ENCODE data around the gene TRMU. TPM values are rescaled to one million over a fixed set of nuclear protein-coding genes. Genes with fewer than 3 reads are reported as not detected.
"Not testable (repeated sequence)": the region's sequence is repeated elsewhere in the genome, so short reads cannot be mapped to it uniquely, and the experiment has no call there.

Gene TRMU
- total RNA-seq, 2 experiments from 2014 or later = 66.8 to 71.7 TPM

GRCh38 chr22:46382524-46382923 is 47.0 kb downstream of the TRMU start:
- Mint-ChIP-seq H3K36me3 (ENCODE audit: low read depth) (no peaks in the 10 kb centered on the region), H3K27me3 (no peaks in the 10 kb centered on the region), H3K4me3 (no peak overlapping the region), H3K27ac (no peak overlapping the region), H3K4me1 (no peaks in the 10 kb centered on the region), H3K9me3 (no peaks in the 10 kb centered on the region)
- no peak for DNase-seq
- ChIA-PET CTCF (no interaction called here), POLR2A (no interaction called here)

GRCh38 chr22:46386312-46386711 is 50.8 kb downstream of the TRMU start:
- H3K36me3 Mint-ChIP-seq (ENCODE audit: low read depth) = no peaks in the 10 kb centered on the region
- H3K4me1 Mint-ChIP-seq = no peaks in the 10 kb centered on the region
- no peaks in the 10 kb centered on the region for H3K9me3 Mint-ChIP-seq
- H3K27ac Mint-ChIP-seq = no peak overlapping the region
- H3K27me3 Mint-ChIP-seq = no peaks in the 10 kb centered on the region
- ChIA-PET CTCF (interaction anchor here (1.4 kb wide), 1 partner anchor 18 kb away, joined by 6 read pairs; no protein-coding TSS in a partner anchor), POLR2A (no interaction called here)
- no peak overlapping the region for H3K4me3 Mint-ChIP-seq
- no peak for DNase-seq

- DNase-seq = no peak
- no peaks in the 10 kb centered on the region for H3K27me3 Mint-ChIP-seq
- H3K27ac Mint-ChIP-seq = no peak overlapping the region
- no peaks in the 10 kb centered on the region for H3K4me1 Mint-ChIP-seq
- CTCF ChIA-PET = no interaction called here
- POLR2A ChIA-PET = no interaction called here
- no peak overlapping the region for H3K4me3 Mint-ChIP-seq
- H3K9me3 Mint-ChIP-seq = no peaks in the 10 kb centered on the region
- H3K36me3 Mint-ChIP-seq (ENCODE audit: low read depth) = no peaks in the 10 kb centered on the region
These were observed 52.2 kb downstream of the TRMU start for GRCh38 chr22:46387748-46388147.

GRCh38 chr22:46388647-46389046 is 53.1 kb downstream of the TRMU start:
- CTCF ChIA-PET = no interaction called here
- no peak overlapping the region for H3K27ac Mint-ChIP-seq

GRCh38 chr22:46389081-46389480 is 53.6 kb downstream of the TRMU start:
- H3K27me3 Mint-ChIP-seq = no peaks in the 10 kb centered on the region
- no peak overlapping the region for H3K4me3 Mint-ChIP-seq
- no peaks in the 10 kb centered on the region for H3K36me3 Mint-ChIP-seq (ENCODE audit: low read depth)
- ChIA-PET POLR2A (no interaction called here), CTCF (no interaction called here)
- no peaks in the 10 kb centered on the region for H3K9me3 Mint-ChIP-seq
- DNase-seq = no peak
- no peak overlapping the region for H3K27ac Mint-ChIP-seq
- no peaks in the 10 kb centered on the region for H3K4me1 Mint-ChIP-seq

More at GRCh38 chr22:46388647-46389046, 53.1 kb downstream of the TRMU start:
- Mint-ChIP-seq H3K4me1 (no peaks in the 10 kb centered on the region), H3K36me3 (ENCODE audit: low read depth) (no peaks in the 10 kb centered on the region), H3K9me3 (no peaks in the 10 kb centered on the region), H3K27me3 (no peaks in the 10 kb centered on the region), H3K4me3 (no peak overlapping the region)
- DNase-seq = no peak
- POLR2A ChIA-PET = no interaction called here

GRCh38 chr22:46390105-46390651 is 54.7 kb downstream of the TRMU start:
- Mint-ChIP-seq H3K36me3 (ENCODE audit: low read depth) (no peaks in the 10 kb centered on the region), H3K9me3 (no peaks in the 10 kb centered on the region), H3K4me1 (no peaks in the 10 kb centered on the region), H3K27ac (no peak overlapping the region), H3K4me3 (no peak overlapping the region), H3K27me3 (no peaks in the 10 kb centered on the region)
- POLR2A ChIA-PET = no interaction called here
- no peak for DNase-seq
- CTCF ChIA-PET = interaction anchor here (1.4 kb wide), 1 partner anchor 23 kb away, joined by 3 read pairs; no protein-coding TSS in a partner anchor

GRCh38 chr22:46390652-46391301 is 55.3 kb downstream of the TRMU start:
- Mint-ChIP-seq H3K36me3 (ENCODE audit: low read depth) (no peaks in the 10 kb centered on the region), H3K27me3 (no peaks in the 10 kb centered on the region), H3K9me3 (no peaks in the 10 kb centered on the region), H3K4me3 (no peak overlapping the region), H3K4me1 (no peaks in the 10 kb centered on the region), H3K27ac (no peak overlapping the region)
- POLR2A ChIA-PET = no interaction called here
- CTCF ChIA-PET = interaction anchor here (1.4 kb wide), 1 partner anchor 23 kb away, joined by 3 read pairs; no protein-coding TSS in a partner anchor
- no peak for DNase-seq

- ChIA-PET CTCF (no interaction called here), POLR2A (no interaction called here)
- no peaks in the 10 kb centered on the region for H3K27me3 Mint-ChIP-seq
- H3K36me3 Mint-ChIP-seq (ENCODE audit: low read depth) = no peaks in the 10 kb centered on the region
- H3K9me3 Mint-ChIP-seq = no peaks in the 10 kb centered on the region
- H3K4me1 Mint-ChIP-seq = no peaks in the 10 kb centered on the region
- H3K4me3 Mint-ChIP-seq = no peak overlapping the region
- H3K27ac Mint-ChIP-seq = no peak overlapping the region
- no peak for DNase-seq
These were observed 56.1 kb downstream of the TRMU start for GRCh38 chr22:46391486-46392136.

- no peaks in the 10 kb centered on the region for H3K27me3 Mint-ChIP-seq
- H3K27ac Mint-ChIP-seq = no peak overlapping the region
- ChIA-PET POLR2A (no interaction called here), CTCF (interaction anchor here (1.2 kb wide), 1 partner anchor 24 kb away, joined by 4 read pairs; no protein-coding TSS in a partner anchor)
- DNase-seq = no peak
- H3K4me1 Mint-ChIP-seq = no peaks in the 10 kb centered on the region
- no peak overlapping the region for H3K4me3 Mint-ChIP-seq
- H3K36me3 Mint-ChIP-seq (ENCODE audit: low read depth) = no peaks in the 10 kb centered on the region
- no peaks in the 10 kb centered on the region for H3K9me3 Mint-ChIP-seq
These were observed 56.8 kb downstream of the TRMU start for GRCh38 chr22:46392137-46392844.

- Mint-ChIP-seq H3K27ac (no peak overlapping the region), H3K27me3 (no peaks in the 10 kb centered on the region), H3K4me3 (no peak overlapping the region), H3K36me3 (ENCODE audit: low read depth) (no peaks in the 10 kb centered on the region), H3K4me1 (no peaks in the 10 kb centered on the region), H3K9me3 (no peaks in the 10 kb centered on the region)
- no peak for DNase-seq
- CTCF ChIA-PET = no interaction called here
- POLR2A ChIA-PET = no interaction called here
These were observed 58.4 kb downstream of the TRMU start for GRCh38 chr22:46393873-46394272.

GRCh38 chr22:46394622-46395021 is 59.1 kb downstream of the TRMU start:
- Mint-ChIP-seq H3K4me1 (no peaks in the 10 kb centered on the region), H3K27ac (no peak overlapping the region), H3K4me3 (no peak overlapping the region), H3K27me3 (no peaks in the 10 kb centered on the region), H3K36me3 (ENCODE audit: low read depth) (no peaks in the 10 kb centered on the region), H3K9me3 (no peaks in the 10 kb centered on the region)
- CTCF ChIA-PET = interaction anchor here (1.7 kb wide), 1 partner anchor 27 kb away, joined by 7 read pairs; no protein-coding TSS in a partner anchor
- POLR2A ChIA-PET = no interaction called here
- DNase-seq = no peak

GRCh38 chr22:46395145-46395544 is 59.6 kb downstream of the TRMU start:
- Mint-ChIP-seq H3K36me3 (ENCODE audit: low read depth) (no peaks in the 10 kb centered on the region), H3K4me1 (no peaks in the 10 kb centered on the region), H3K4me3 (no peak overlapping the region), H3K27me3 (no peaks in the 10 kb centered on the region), H3K27ac (no peak overlapping the region), H3K9me3 (no peaks in the 10 kb centered on the region)
- DNase-seq = no peak
- CTCF ChIA-PET = interaction anchor here (1.7 kb wide), 1 partner anchor 27 kb away, joined by 7 read pairs; no protein-coding TSS in a partner anchor
- POLR2A ChIA-PET = no interaction called here

GRCh38 chr22:46397049-46397448 is 61.5 kb downstream of the TRMU start:
- not testable (repeated sequence) for H3K27ac Mint-ChIP-seq

More at GRCh38 chr22:46397049-46397448, 61.5 kb downstream of the TRMU start:
- CTCF ChIA-PET = interaction anchor here (2.2 kb wide), 1 partner anchor 29 kb away, joined by 6 read pairs; no protein-coding TSS in a partner anchor
- POLR2A ChIA-PET; H3K9me3 Mint-ChIP-seq; H3K4me3 Mint-ChIP-seq; H3K36me3 Mint-ChIP-seq (ENCODE audit: low read depth); H3K4me1 Mint-ChIP-seq; DNase-seq; H3K27me3 Mint-ChIP-seq: not testable (repeated sequence)
